GM19372 (cell line): ENCODE results near the gene SETD3.

Source experiments
- ATAC-seq: cut with Tn5 transposase; IDR thresholded peaks from one replicate; pipeline ENCODE4 v1.9.1; 2021; ENCODE audit warnings: mild to moderate bottlenecking, low read depth, moderate library complexity; ENCODE audit not compliant: unreplicated experiment

SETD3 gene

DNA sequence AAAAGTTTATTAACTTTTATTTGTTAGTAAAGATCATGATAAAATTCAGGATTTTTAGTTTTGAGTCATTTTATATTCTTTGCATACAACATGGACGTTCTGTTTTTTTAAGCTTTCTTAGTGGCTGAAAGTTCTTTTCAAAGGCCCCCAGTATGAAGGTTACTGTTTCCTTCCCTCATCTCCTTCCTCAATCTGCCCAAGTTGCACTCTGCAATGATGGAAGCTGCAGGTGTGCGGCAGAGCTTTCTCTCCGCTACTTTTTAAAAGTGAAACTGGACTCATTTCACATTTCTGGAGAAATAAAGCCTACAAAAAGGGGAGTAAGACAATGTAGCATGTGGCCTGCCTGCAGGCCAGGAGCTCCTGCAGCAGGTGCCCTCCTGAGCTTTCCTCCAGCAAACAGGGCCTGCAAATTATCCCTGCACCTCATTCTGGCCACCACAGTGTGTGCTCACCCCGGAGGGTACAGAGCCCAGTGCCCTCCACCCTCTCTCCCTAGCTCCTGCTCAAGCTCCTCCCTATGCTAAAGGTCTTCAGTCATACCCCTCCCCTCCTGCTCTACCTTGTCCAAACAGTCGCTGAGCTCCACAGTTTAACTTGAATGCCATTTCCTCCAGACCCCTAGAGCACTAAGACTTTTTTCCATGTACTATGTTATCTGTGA, 78.9 kb downstream of the SETD3 start:
- no peak for ATAC-seq

DNA sequence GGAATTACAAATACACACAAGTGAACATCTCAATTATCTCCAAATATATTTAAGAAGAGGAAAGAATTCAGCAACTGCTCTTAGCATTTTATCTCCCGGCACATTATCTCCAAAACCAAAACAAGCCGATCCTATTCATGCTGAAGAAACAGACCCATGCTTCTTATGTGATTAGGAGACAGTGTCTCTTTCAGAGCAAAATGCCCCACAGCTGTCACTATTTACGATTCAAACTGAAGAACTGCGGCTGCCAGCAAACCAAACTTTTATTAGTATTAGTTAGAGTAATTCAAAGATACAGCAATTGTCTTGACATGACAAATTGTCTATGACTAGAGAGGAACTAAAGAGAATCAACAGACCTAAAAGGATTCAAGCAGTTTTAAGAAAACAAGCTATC, 79.4 kb downstream of the SETD3 start:
- no peak for ATAC-seq

DNA sequence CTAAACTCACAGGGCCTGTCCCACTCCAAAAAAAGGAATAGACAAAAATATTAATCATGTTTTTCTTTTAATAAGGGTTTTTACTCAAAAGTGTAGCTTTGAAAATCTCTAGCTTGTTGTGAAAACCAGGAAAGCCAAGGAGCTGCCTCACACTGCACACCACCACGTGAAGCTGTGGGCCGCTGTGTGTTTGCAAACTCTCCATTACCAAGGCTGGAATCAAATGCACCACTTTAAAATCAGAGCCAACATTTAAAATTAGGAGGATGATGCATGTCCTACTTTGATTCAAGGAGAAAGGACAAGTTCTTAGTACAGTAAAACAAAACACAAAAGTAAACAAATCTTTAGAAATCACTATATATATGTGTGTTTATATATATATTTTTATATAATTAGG, 83.0 kb downstream of the SETD3 start:
- ATAC-seq, result no peak

DNA sequence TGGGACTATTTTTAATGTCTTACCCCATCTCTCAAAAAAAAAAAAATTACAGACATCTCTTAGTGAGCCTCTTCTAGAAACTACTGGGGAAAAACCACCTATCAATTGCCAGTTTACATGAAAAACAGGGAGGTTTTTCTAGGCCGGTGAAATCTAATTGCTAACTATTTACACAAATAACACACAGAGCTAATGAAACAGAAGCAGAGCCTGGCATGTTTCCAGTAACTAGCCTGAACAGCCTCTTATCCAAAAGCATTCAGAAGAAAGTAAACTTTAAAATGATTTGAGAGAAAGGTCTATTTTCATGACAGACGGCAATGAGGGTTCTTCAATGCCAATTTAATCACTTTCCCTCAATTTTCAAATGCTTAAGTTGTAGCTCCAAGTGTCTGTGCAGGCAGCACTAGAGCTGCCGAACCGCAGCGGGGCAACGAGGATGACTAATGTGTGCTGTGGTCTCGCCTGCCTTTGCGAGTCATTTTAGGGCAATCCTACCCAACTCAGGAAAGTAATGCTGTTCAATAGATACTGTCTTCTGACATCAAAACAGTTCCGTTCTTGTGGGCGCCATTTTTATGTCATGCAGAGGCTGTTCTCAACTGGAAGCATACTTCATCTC, 84.6 kb downstream of the SETD3 start:
- ATAC-seq, result no peak

DNA sequence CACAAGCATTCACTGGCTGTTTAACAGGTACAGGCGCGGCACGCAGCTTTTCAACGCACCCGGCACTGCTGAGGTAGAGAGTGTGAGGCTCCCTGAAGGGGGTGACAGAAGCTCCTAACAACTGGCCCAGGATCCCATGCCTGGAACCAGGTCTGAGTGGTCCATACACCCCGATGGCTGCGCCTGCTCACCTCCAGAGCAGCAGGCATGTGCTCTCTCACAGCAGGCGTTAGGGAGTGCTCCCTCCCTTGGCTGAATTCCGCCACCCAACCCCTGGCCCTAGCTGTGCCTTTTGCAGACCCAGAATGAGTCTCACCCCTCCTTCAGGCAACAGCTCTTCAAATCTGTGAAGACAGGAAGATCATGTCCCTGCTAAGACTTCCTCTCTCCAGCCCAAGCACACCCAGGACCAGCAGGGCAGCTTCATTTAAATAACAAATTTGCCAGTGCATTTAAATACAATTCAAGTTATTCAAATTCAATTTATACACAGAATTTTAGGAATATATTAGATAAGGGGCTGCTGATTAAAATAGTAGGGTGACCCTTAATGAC, 86.0 kb downstream of the SETD3 start:
- no peak for ATAC-seq

DNA sequence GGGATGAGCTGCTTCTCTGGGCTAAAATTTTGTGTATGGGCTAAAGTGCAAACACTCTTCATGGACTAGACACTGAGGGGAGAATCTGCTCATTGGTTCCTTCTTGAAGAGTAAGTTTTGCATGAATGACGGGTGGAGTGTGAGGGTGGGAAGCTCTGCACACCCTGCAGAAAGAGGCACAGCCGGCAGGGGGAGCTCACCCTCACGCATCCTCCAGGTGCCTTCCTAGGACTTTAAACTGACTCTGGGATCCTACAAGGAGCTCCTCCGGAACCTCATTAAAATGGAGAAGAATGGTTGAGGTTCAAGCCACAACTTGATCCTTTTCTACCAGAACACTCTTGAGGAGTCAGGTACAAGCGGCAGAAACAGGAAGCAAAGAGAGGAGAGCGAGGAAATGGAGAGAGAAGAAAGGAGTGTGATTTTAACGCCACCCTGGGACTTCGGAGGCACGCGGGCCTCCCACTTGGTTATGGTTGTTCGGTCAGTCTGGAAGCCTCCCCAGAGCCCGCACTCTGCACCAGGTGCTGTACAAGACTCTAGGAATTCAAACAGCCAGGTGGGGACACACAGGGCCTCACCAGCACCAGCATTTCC, 87.5 kb downstream of the SETD3 start:
- no peak for ATAC-seq

DNA sequence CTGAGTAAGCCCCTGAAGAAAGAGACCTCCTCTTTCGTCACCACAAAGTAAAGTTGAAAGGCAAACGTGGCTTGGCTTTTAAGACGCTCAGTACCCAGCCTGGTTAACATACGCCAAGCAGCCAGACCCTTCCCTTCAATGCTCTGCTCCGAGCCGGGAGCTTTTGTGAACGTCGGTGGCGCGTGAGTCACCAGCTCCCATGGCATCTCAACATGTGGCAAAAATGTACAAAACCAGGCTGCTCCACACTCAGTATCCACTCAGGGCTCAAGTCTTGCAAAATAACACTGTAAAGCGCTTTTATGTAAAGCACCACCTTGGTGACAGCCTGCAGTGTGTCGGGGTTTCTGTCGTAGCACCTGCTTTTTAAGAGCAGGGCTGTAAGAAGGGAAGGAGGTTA, 89.0 kb downstream of the SETD3 start:
- no peak for ATAC-seq

DNA sequence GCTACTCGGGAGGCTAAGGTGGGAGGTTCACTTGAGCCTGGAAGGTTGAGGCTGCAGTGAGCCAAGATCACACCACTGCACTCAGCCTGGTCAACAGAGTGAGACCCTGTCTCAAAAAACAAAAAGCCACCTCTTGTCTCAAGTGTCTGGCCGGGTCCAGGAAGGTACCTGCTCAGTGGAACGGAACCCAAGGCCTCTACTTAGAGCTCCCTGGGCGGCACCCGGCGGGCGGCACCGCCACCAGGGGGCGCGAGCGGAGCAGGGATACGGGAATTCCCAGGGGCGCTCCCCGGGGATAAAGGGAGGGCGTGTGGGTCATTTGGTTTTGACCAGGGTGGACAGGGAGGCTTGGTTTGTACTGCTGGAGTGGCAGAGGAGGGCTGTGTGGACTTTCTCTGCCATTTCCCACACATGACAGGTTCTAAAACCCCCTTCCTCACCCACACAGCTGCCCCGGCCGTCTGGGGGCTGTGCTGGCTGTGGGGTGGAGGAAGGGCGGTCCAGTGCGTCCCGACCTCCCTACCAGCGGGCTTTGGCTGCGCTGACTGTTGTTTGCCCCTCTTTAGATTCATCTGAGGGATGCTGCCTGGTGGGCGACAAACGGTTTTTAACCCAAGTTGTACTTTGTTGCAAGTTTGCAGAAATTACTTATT, 91.4 kb downstream of the SETD3 start:
- ATAC-seq, result no peak

DNA sequence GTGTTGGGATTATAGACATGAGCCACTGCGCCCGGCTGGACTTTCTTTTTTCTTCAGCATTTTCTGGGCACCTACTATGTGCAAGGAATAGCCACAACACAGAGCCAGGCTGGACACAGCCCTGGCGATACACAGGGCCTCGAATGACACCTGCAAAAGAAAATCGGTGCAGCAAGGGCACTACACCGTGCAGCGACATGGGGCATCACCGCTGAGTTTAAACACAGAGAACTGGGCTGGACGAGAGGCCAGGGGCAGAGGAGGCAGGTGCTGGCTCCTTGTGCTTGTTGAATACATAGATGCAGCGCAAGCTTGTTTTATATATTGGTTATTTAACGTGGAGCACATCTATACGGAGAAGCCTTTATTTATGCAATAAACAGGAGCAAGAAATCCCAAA, 92.4 kb downstream of the SETD3 start:
- no peak for ATAC-seq

DNA sequence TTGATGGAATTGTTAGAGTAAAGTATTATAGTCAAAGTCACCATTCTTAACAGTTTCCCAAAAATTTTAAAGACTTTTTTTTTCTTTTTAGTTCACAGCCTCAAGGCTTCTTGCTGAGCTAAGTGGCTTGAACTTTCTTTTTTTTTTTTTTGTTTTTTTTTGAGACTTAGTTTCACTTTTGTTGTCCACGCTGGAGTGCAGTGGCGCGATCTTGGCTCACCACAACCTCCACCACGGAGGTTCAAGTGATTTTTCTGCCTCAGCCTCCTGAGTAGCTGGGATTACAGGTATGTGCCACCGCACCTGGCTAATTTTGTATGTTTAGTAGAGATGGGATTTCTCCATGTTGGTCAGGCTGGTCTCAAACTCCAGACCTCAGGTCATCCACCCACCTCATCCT, 92.8 kb downstream of the SETD3 start:
- ATAC-seq, result no peak

DNA sequence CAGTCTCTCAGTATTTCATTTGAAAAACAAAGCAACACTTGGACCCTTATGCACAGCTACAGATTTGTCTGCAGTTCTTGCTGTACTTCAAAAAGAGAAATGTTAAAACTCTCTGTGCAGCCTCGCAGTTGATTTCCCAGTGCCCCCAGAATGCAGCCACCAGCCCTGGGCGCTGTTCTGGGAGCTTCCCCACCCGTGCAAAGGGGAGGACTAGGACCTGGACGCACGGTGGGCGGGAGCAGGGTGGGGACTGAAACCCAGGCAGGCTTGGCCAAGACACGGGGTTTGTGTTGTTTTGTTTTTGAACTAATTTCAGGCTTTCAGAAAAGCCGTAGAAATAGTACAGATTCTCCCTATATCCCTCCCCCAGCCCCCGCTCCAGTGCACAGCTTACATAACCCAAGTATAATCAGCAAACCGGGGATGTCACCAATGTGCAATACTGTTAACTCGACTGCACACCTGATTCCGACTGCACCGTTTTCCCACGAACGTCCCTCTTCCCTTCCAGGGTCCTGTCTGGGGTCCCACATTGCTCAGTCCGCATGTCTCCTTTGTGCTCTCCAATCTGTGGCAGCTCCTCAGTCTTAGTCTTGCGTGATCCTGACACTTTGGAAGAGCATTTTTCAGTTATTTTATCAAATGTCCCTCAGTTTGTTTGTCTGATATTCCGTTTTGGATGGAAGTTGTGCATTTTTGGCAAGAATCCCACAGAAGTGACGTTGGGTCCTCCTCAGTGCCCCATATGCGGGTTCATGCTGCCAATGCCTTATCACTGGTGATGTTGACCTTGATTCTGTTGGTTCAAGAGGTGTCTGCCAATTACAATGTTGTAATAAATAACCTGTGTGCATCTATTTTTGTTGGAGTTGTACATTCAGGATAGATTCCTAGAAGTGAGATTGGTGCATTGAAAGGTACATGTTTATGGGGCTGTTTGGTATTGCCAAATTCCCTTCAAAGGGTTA, 95.9 kb downstream of the SETD3 start:
- ATAC-seq, result no peak

DNA sequence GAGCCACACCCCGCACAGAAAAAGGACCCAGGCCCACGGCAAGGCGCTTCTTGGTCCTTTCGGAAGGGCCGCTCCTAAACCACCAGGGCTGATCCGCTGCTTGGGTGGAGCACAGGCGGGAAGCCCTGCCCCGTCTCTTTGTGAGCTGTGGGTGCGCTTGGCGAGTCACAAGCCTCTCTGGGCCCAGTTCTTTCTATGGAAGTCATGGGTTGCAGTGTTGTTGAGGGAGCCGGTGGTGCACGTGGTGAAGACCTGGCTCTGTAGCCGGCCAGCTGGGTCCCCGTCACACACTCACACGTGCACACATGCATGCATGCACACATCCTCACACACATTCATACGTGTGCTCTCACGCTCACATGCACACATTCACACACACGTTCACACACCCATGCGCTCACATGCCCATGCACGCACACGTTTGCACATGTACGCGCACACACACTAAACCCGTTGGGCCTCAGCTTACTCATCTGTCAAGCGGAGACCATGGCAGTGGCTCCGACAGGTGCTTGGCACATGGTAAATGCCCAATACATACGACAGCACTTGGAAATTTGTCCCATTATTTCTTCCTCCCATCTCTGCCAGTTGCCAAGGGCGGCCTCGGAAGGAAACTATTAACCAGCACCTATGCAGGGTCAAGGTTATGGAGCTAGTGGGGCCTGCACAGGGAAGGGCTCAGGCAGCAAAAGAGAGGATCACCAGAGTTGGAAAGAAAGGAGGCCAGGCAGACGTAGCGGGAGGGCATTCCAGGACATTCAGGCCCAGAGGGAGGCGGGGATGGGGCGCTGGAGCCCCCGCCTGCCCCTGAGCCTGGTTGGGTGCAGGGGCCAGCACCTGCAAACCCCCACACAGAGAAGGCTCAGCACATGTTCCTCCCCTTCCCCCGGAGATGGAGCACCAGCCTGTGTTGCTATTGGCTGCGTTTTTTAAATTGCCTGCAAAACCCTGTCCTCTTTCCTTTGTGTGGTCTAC, 96.9 kb downstream of the SETD3 start:
- no peak for ATAC-seq

DNA sequence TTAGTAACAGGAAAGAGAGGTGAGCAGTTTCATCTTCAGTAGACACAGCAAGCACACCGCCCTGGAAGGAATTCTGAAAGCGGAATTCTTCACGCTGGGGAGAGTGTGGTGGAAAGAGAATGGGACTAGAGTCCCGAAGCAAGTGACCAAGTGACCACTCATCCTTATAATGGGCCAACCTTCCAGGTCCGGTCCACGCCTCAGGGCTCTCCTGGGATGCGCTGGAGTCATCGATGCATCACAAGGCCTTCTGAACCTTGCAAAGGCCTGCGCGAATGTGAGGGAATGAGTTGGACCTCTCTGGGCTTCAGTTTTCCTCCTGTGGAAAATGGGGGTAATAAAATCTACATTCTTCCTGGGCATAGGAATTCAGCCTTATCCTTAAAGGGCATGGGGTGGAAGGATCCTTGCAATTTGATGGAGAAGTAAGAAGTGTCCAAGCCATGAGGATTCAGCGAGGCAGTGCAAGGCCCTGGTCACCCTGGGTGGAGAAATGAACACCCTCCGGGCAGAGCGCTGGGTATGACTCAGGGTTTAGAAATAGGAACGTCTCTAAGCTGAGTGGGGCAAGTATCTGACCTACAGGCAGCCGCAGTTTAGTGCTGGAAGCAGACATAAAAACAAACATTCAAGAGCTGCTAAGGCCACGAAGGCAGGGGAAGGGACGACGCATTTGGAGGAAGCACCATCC, 97.7 kb downstream of the SETD3 start:
- no peak for ATAC-seq

DNA sequence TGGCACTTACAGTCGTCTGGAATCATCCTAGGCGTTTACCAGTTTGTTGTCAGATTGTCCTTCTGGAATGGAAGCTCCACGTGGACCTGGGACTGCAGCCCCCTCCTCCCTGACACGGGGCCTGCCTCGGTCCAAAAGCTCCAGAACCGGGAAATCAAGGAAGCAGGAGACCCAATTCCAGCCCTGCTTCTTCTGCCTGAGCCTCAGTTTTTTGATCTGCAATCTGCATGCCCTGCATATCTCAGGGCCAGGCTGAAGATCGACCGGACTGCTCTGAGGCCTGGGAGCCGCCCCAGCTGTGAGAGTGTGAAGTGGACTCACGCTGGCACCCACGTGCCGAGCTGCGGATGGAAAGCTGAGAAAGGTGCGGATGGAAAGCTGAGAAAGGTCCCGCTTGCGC, 98.6 kb downstream of the SETD3 start:
- no peak for ATAC-seq

DNA sequence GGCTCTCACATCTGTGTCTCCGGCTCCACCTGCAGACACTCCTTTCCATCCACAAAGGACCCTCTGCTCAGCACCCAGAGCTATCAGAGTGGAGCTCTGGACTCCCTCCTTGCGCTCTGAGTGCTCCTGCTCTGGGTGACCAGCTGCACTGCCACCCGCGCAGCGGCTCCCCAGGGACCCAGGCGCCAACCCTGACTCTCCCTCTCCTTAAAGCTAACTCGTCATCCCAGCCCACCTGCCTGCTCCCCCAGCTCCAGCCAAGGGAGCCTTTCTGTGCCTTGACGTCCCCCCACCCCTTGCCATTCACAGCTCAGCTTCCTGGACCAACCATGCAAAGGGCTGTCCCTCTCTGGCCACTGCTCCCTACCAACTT, 99.0 kb downstream of the SETD3 start:
- no peak for ATAC-seq

DNA sequence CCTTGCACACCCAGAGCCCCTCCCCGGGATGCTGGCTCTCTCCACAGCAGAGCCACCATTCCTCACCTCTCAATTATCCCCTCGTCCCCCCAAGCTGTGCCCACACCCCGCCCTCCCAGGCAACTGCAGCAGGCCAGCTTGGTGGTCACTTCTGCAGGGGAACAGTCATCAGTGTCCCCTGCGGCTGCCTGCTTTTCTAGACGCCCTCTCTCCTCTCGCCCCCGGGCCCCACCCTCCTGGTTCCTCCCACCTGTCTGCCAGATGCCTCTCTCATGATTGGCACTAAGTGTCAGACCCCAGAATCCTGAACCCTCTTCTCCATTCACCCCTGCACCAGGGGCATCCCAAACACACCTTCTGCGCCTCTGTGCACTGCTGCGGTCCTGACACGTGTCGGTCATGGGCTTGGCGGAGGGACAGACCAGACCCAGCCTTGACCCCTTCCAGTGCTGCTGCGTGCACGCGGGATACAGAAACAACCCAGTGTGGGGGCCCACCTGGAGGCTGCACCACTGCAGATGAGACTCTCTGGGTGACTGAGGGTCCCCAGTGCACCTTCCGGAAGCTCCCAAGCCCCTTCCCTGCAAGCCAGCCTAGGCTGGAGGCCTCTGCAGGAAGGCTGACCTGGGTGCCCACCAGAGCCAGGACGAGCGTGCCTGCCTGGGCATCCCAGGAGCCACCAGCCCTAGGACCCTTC, 99.5 kb downstream of the SETD3 start:
- no peak for ATAC-seq

DNA sequence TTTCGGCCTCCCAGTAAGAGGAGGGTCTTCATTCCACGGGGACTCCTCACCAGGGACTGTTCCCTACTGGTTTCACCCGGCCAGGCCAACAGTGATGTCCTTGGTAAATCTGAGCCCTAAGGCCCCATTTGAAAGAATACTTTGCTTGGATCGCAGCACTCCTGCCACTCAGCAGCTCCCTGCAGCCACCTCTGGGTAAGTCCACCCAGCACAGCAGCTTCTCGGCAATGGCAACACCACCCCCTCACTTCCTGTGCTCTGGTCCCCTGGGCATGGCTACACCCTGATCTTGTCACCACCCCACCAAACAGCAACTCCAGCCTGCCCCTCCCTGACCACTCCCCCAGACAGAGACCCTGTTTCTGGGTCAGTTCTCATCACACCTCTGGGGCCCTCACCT, 100.3 kb downstream of the SETD3 start:
- ATAC-seq, result no peak

DNA sequence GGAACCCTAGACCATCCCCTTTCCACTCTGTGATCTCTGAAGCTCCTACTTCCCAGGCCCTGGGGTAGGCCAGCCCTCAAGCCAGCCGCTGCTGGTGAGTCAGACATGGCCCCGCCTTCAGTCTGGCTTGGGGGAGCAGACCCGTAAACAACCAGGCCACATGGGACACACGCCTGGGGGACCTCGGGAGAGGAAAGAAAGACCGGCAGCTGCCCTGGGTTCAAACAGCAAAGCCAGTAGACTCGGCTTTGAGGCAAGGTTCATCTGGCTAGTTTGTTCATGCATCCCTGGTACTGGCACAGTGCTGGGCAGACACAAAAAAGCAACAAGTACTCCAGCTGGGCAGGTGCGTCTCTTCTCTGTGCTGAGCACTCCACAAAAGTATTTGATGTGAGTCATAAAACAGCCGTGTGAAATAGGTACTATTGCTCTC, 101.9 kb downstream of the SETD3 start:
- ATAC-seq, result no peak
